Prostate gland (tissue), 2 donors: ENCODE data around the gene KLHL26. TPM values are rescaled to one million over a fixed set of nuclear protein-coding genes. Genes with fewer than 3 reads are reported as not detected.

ENCODE experiments used
- DNase-seq: peaks from one replicate; pipeline ENCODE4 v3.0.0-alpha.2; 2019; ENCODE audit warnings: low spot score
- H3K27ac ChIP-seq, 2 donors: fragments of 200-600 bp; sonication (generic); 2 replicates each; pipeline ENCODE4 v1.5.1; 2017 to 2019
- H3K27me3 ChIP-seq: fragments of 200-600 bp; sonication (generic); replicated peaks from 2 replicates; pipeline ENCODE4 v1.5.1; 2019; ENCODE audit not compliant: insufficient read depth
- H3K36me3 ChIP-seq, 2 donors: fragments of 200-600 bp; sonication (generic); 1 replicate in 1 of 2; 2 replicates in 1 of 2; pipeline versions ENCODE4 v1.5.1 to v1.8.1; 2017 to 2019
- H3K4me1 ChIP-seq: fragments of 200-600 bp; sonication (generic); replicated peaks from 2 replicates; pipeline ENCODE4 v1.5.1; 2019
- H3K4me3 ChIP-seq, 2 donors: fragments of 200-600 bp; sonication (generic); 2 replicates each; pipeline ENCODE4 v1.5.1; 2017 to 2019
- H3K9me3 ChIP-seq: fragments of 200-600 bp; sonication (generic); 2 replicates; pipeline ENCODE4 v1.5.1; 2017
- CTCF ChIP-seq, 4 experiments: fragments of 200-600 bp in 2 of 4; fragments of 450-650 bp in 2 of 4; sonication (generic) in 2 of 4; IDR thresholded peaks; 1 replicate in 3 of 4; 2 replicates in 1 of 4; pipeline ENCODE4 v1.5.1; 2016 to 2019; ENCODE audit warnings: antibody characterized with exemption in 4 of 4, mild to moderate bottlenecking in 2 of 4, moderate library complexity in 2 of 4
- POLR2A ChIP-seq: fragments of 450-650 bp; IDR thresholded peaks from one replicate; pipeline ENCODE4 v1.6.1; 2016; ENCODE audit warnings: antibody characterized with exemption, mild to moderate bottlenecking
- POLR2AphosphoS5 ChIP-seq: sonication (generic); formaldehyde crosslinking; IDR thresholded peaks from one replicate; pipeline ENCODE4 v1.6.1; 2017; ENCODE audit warnings: antibody characterized with exemption
- WGBS: methylation state at CpG from one replicate; pipeline ENCODE4 v1.1.5; 2018; 5-methylcytosine and 5-hydroxymethylcytosine counted together
- intact Hi-C: fragments of 100-400 bp; cut with DNase I; formaldehyde crosslinking; loops from one replicate; pipeline ENCODE4 v1.14.2; 2022
- total RNA-seq, 2 donors: library from RNA; depleted of rRNA; stranded (reverse); fragments of >200 nt; gene quantifications; one replicate each; pipeline ENCODE4 v1.1.0, GENCODE V29; 2016

The KLHL26 gene
- total RNA-seq, 2 donors from 2014 or later, result 9.1 to 18.4 TPM

GRCh38 chr19:18660939-18661670 is 24.3 kb downstream of the KLHL26 start:
- 69% methylated on average over 10 of the region's 10 CpGs for WGBS
- H3K4me3 ChIP-seq, result no peak overlapping the region
- no peaks in the 10 kb centered on the region for H3K36me3 ChIP-seq
- no peak for DNase-seq
- no peaks in the 10 kb centered on the region for H3K4me1 ChIP-seq
- intact Hi-C loops, result no loop called here
- no peaks in the 10 kb centered on the region for H3K27me3 ChIP-seq
- TF ChIP-seq POLR2AphosphoS5 (no peak), POLR2A (no peak), CTCF (IDR thresholded peaks at IDR 0.05) (no peak)
- no peaks in the 10 kb centered on the region for H3K9me3 ChIP-seq
- H3K27ac ChIP-seq, result peak overlapping the region in 1 of 2 donors; percentile 60

- DNase-seq, result no peak
- intact Hi-C loops, result no loop called here
- Histone ChIP-seq H3K27ac (no peak overlapping the region), H3K4me3 (no peak overlapping the region), H3K27me3 (no peaks in the 10 kb centered on the region), H3K9me3 (no peaks in the 10 kb centered on the region), H3K36me3 (peaks cover 0 to 2% of the 10 kb centered on the region in 2 donors), H3K4me1 (no peaks in the 10 kb centered on the region)
- WGBS, result 68% methylated on average over 15 of the region's 15 CpGs
- TF ChIP-seq POLR2A (no peak), CTCF (IDR thresholded peaks at IDR 0.05) (no peak), POLR2AphosphoS5 (no peak)
These were observed 26.3 kb downstream of the KLHL26 start for GRCh38 chr19:18662972-18663732.

- Histone ChIP-seq H3K9me3 (no peaks in the 10 kb centered on the region), H3K27ac (no peak overlapping the region), H3K4me1 (no peaks in the 10 kb centered on the region), H3K36me3 (peaks cover 0 to 9% of the 10 kb centered on the region in 2 donors), H3K27me3 (no peaks in the 10 kb centered on the region), H3K4me3 (no peak overlapping the region)
- intact Hi-C loops, result no loop called here
- WGBS, result 74% methylated on average over 14 of the region's 14 CpGs
- no peak for DNase-seq
- TF ChIP-seq CTCF (IDR thresholded peaks at IDR 0.05) (no peak), POLR2A (no peak), POLR2AphosphoS5 (no peak)
These were observed 27.2 kb downstream of the KLHL26 start for GRCh38 chr19:18663940-18664530.

GRCh38 chr19:18665771-18666202 is 29.0 kb downstream of the KLHL26 start:
- 87% methylated on average over 12 of the region's 22 CpGs for WGBS
- H3K27ac ChIP-seq, result peak overlapping the region in 1 of 2 donors; percentile 38
- H3K9me3 ChIP-seq, result no peaks in the 10 kb centered on the region
- H3K36me3 ChIP-seq, result peaks cover 0 to 9% of the 10 kb centered on the region in 2 donors
- intact Hi-C loops, result no loop called here
- no peak for DNase-seq
- no peaks in the 10 kb centered on the region for H3K4me1 ChIP-seq
- H3K27me3 ChIP-seq, result no peaks in the 10 kb centered on the region
- TF ChIP-seq POLR2A (no peak), CTCF (IDR thresholded peaks at IDR 0.05) (no peak), POLR2AphosphoS5 (no peak)
- H3K4me3 ChIP-seq, result no peak overlapping the region
